OCI-M2 (cell line): ENCODE measurements around the gene DNM3.

Experiments used
- DNase-seq: peaks from one replicate; lab custom pipeline; 2025; ENCODE audit not compliant: unreplicated experiment; lab: John Stamatoyannopoulos, UW

The DNM3 gene

DNA sequence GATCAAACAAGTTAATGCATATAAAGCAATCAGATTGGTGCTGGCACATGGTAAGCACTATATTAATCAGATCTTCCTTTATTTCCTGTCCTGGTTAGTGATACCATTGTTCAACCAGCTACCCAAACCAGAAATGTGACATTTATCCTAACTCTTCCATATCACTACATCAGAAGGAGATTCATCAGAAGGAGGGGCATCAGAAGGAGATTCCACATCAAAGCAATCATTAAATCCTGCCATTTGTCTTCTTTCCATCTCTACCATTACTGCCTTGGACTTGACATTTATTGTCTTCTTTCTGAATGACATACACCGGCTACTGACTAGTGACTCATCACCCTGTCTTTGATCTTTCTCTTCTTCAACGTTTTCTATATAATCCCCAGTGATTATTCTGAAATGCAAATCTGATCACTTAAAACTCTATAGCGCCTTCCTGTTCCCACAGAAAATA lies 75.0 kb downstream of the DNM3 start:
- no peak for DNase-seq

DNA sequence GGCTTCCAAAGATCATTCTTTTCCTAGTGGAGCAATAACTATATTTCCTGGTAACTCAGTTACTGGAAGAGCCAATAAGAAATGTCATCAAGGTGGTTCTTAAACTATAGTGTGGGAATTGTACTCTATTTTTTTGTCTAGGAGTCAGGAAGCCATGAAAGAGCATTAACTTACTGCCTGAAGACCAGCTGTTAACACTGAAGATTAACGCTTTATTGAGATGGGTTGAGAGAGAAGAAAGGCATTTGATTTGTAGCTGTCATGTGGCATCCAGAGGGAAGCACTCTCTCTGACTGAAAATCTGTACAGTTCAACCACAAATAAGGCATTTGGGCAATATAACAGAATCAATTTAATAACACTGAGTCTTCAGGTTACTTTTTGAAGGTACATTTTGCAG lies 76.0 kb downstream of the DNM3 start:
- no peak for DNase-seq

- no peak for DNase-seq
These were observed 78.9 kb downstream of the DNM3 start for GRCh38 chr1:171919891-171920887.

DNA sequence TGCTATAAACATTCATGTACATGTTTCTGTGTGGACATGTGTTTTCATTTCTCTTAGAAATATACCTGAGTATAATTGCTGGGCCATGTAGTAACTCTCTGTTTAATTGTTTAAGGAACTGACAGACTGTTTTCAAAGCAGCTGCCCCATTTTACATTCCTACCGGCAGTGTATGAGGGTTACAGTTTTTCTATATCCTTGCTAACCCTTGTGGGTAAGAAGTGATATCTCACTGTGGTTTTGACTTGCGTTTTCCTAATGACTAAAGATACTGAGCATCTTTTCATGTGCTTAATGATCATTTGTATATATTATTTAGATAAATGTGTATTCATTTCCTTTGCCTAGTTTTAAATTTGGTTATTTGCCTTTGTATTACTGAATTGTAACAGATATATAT lies 81.7 kb downstream of the DNM3 start:
- DNase-seq = no peak

- DNase-seq = no peak
These were observed 87.8 kb downstream of the DNM3 start for GRCh38 chr1:171929121-171929520.

DNA sequence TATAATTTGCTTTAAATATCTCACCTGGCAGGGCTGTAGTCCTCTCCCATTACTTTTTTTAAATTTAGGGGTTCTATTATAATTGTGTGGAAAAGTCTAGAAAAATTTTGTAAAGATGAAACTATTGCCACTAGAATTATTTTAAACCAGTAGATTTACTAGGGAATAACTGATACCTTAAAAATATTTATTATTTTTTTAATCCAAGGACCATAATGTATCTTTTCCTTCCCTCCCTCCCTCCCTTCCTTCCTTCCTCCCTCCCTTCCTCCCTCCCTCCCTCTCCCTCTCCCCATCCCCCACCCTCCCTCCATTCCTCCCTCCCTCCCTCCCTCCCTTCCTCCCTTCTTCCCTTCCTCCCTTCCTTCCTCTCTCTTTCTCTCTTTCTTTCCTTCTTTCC lies 90.5 kb downstream of the DNM3 start:
- DNase-seq = no peak

DNA sequence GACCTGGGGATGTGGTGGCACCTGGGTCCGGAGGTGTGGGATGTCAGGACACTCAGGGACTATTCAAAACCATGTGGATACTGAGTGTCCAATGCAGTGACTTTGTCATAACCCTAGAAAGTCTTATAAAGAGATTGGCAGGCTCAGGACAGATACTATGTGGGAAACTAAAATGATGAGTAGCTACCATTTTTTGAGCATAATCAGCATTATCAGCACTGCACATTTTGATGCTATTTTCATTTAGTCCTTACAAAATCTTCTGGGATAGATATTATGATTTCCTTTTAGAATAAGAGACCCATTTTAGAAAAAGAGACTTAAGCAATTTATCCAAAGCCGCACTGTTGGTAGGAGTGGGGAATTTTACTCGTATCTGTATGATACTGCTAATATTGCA lies 93.4 kb downstream of the DNM3 start:
- no peak for DNase-seq

DNA sequence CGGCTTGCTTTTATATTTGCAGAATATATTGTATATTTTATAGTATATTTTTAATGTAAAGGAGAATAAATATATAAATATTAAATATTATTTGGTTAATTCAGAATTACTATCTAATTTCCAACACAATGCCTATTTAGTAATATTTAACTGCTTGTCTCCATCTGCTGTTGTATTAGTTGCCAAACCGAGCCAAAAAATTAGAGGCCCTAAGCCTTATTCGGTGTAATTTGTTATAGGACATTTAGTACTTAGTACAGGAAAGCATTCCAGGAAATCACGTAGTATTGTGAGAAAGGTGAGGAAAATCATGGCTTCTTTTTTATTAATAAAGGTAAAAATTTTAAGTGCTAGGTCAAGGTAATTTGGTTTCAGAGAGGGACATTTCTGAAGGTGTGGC lies 93.8 kb downstream of the DNM3 start:
- DNase-seq = no peak

GRCh38 chr1:171935664-171936063 lies 94.4 kb downstream of the DNM3 start:
- DNase-seq = no peak

GRCh38 chr1:171937938-171938337 lies 96.6 kb downstream of the DNM3 start:
- no peak for DNase-seq

DNA sequence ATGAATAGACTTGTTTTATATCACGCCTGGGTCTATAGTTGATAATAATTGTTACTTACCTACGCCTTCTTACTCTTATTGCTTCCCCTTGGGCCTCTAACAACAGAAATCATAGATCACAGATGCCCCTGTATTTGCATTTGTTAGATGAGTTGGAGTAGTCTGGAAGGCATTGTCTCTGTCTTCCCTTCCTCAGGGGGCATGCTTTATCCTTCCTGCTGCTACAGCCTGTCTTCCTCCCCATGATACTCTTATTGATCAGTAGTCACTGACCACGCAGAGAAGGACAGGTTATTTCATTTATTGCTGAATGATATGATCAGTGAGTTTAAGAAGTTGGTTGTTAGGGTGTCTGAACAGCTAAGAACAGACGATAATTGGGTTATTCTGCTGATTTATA lies 98.4 kb downstream of the DNM3 start:
- no peak for DNase-seq

- no peak for DNase-seq
These were observed 99.1 kb downstream of the DNM3 start for GRCh38 chr1:171940368-171940767.

GRCh38 chr1:171941920-171942319 lies 100.6 kb downstream of the DNM3 start:
- no peak for DNase-seq

GRCh38 chr1:171943973-171944561 lies 102.8 kb downstream of the DNM3 start:
- DNase-seq = no peak

DNA sequence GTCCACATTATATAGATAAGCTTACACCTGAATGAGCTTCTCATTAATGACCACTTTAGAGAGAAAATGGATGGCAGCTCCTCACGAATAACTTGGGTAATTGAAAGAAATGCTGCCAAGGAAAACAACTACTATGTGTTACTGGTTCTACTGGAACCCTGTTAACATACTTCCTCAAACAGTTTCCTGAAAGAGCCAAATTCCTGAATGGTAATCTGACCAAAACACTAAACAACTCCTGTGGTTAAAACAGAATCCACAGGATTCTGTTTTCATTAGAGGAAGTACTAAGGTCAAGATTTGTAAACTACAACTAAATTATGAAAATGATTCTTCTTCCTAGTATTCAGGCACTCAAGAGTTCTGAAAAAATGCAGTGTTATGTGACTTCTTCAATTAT lies 107.2 kb downstream of the DNM3 start:
- DNase-seq = no peak

DNA sequence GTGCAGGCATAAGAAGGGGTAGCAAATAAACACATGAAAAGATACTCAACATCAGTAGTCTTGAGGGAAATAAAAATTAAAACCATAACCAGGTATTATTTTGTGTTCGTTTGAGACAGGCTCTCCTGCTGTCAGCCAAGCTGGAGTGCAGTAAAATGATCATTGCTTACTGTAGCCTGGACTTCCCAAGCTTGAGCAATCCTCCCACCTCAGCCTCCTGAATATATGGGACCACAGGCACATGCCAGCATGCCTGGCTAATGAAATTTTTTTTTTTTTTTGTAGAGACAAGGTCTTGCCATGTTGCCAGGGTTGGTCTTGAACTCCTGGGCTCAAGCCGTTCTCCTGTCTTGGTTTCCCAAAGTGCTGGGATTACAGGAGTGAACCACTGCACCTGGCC lies 108.0 kb downstream of the DNM3 start:
- DNase-seq = no peak

DNA sequence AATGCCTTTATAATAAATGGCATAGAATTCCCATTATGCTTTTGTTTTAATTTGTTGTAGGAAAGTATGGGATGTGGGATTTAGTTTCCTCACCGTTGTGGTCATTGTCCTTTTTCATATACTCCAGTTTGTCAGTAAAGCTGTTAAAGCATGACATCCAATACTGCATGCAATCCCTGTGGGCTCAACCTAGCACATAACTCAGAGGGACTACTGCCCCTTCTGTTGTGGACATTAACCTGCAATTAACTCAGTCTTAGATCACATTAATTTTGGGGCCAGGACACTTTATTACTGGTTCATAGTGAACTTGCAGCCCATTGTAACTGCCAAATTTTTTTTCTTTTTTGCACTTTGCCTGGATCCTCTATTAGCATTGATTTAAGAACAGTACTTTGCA lies 112.5 kb downstream of the DNM3 start:
- no peak for DNase-seq

- no peak for DNase-seq
These were observed 113.1 kb downstream of the DNM3 start for GRCh38 chr1:171954361-171954760.

- DNase-seq = no peak
These were observed 120.6 kb downstream of the DNM3 start for GRCh38 chr1:171961861-171962260.

- no peak for DNase-seq
These were observed 122.5 kb downstream of the DNM3 start for GRCh38 chr1:171963762-171964161.

- DNase-seq = no peak
These were observed 124.5 kb downstream of the DNM3 start for GRCh38 chr1:171965777-171966176.

GRCh38 chr1:171966426-171967220 lies 125.3 kb downstream of the DNM3 start:
- no peak for DNase-seq
